ENCODE measurements around the gene TPD52L1.

Gene TPD52L1

DNA sequence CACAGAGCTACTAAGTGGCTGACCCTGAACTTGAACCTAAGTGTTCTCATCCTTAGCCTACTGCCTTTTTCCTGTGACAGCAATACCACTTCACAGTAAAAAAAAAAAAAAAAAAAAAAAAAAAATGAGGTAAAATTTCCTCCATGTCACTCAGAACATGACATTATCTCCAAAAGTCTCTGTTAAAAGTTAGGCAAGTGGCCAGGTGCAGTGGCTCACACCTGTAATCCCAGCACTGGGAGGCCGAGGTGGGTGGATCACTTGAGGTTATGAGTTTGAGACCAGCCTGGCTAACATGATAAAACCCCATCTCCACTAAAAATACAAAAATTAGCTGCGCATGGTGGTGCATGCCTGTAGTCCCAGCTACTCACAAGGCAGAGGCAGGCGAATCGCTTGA, 159.4 kb downstream of the TPD52L1 start:
- DNase-seq: no peak
